Sciatic nerve (tissue), 2 donors: Measurements from ENCODE around the gene GPX3. TPM values are rescaled to one million over a fixed set of nuclear protein-coding genes. Genes with fewer than 3 reads are reported as not detected.
A peak's percentile ranks its signal among the peaks of the same experiment; 100 is the strongest.

ENCODE experiments used
- ATAC-seq: fragments of 200-7000 bp; cut with Tn5 transposase; one replicate; pipeline ENCODE4 v1.9.1; 2020; ENCODE audit warnings: mild to moderate bottlenecking, moderate library complexity
- DNase-seq: peaks from one replicate; pipeline ENCODE4 v3.0.0-alpha.2; 2020; ENCODE audit warnings: low spot score
- intact Hi-C: fragments of 100-400 bp; cut with DNase I; formaldehyde crosslinking; loops from one replicate; pipeline ENCODE4 v1.14.2; 2022
- total RNA-seq: library from RNA; stranded (reverse); fragmentation: NEBNext Ultra II Directional; extraction: Animal tissue kit (Norgen Biotek cat#: 25700); gene quantifications from one replicate; pipeline ENCODE4 v1.2.1, GENCODE V29; 2021
- donor health status: DM: no; HTN: no; CAD: no.
- donor health status: DM: no; HTN: no; CAD: no.

Gene GPX3
- total RNA-seq, 1 donor from 2014 or later = 1,443 TPM

GRCh38 chr5:151007430-151008209, 12.8 kb upstream of the GPX3 start:
- no peak for DNase-seq
- no peak for ATAC-seq

DNA sequence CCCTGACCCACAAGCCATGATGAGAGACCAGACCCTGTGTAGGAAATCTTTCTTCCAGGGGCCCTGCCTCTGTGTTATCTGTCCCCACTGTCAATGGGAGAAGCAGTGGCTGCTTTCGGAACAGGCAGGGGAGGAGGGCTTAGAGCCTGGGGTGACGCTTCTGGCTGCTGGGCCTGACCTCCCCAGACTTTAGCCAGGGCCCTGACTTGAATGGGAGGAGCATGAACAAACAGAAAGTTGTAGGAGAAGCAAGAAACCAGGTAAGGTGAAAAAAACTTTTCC, 12.2 kb upstream of the GPX3 start:
- ATAC-seq (no peak), DNase-seq (no peak)
- intact Hi-C loops = no loop called here

More at GRCh38 chr5:151007430-151008209, 12.8 kb upstream of the GPX3 start:
- intact Hi-C loops = no loop called here

GRCh38 chr5:151008906-151009305, 11.5 kb upstream of the GPX3 start:
- DNase-seq = no peak
- no peak for ATAC-seq
- intact Hi-C loops = no loop called here

- DNase-seq = no peak
- no peak for ATAC-seq
These were observed 7.5 kb upstream of the GPX3 start for GRCh38 chr5:151012862-151013261.

GRCh38 chr5:151014680-151015343, 5.6 kb upstream of the GPX3 start:
- DNase-seq = no peak
- ATAC-seq = peak; percentile 71
- intact Hi-C loops = no loop called here

More at GRCh38 chr5:151012862-151013261, 7.5 kb upstream of the GPX3 start:
- intact Hi-C loops = no loop called here

DNA sequence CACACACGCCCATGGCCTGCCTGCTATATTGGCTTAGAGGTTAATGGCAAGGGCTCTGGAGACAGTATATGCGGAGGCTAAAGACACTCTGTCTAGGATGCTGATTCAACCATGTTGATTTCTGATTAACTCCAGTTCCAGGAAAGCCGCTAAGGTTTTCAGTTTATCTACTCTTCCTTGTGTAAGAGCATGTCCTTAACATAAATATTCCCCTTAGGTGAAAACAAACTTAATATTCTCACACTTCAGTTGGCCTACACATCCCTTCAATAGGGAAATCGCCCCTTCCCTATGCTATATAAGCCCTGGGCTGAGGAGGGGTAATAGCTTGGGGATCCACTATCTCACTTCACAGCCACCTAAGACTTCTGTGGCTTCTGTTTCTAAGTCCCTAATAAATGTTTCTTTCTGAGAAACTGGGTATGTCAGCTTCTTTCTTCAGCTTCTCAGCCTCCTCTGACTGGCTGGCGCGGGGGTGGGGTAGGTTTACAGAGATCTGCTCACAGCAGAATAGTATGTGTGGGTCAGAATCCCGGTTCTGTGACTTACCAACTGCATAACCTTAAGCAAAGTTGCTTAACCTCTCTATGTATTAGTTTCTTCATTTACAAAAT, 4.3 kb upstream of the GPX3 start:
- DNase-seq (no peak), ATAC-seq (no peak)
- intact Hi-C loops = no loop called here

- DNase-seq = no peak
- intact Hi-C loops = no loop called here
- ATAC-seq = peak; percentile 38
These were observed 3.7 kb upstream of the GPX3 start for GRCh38 chr5:151016700-151017099.

DNA sequence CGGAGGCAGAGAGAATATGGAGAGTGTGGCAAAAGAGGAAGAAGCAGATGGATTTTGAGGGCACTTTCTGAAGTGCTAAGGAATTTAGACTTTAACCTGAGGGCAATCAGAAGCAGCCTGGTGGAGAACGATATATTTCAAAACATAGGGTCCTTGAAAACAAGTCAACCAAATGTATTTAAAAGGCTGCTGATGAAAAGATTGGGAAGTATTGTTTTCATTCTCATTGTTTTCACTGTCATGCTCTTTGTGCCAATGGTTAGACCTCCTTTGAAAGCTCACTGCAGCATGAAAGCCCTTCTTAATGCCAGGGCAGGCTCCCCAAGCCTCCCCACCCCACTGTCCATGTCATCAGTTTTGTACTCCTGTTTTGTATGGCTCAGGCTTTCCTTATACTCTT, 2.5 kb upstream of the GPX3 start:
- intact Hi-C loops = no loop called here

GRCh38 chr5:151018846-151019245, 1.5 kb upstream of the GPX3 start:
- ATAC-seq (no peak), DNase-seq (no peak)
- intact Hi-C loops = no loop called here

More for the DNA sequence above, 2.5 kb upstream of the GPX3 start:
- DNase-seq (no peak), ATAC-seq (no peak)

GRCh38 chr5:151019331-151019730, 1.1 kb upstream of the GPX3 start:
- ATAC-seq (no peak), DNase-seq (no peak)
- intact Hi-C loops = no loop called here

DNA sequence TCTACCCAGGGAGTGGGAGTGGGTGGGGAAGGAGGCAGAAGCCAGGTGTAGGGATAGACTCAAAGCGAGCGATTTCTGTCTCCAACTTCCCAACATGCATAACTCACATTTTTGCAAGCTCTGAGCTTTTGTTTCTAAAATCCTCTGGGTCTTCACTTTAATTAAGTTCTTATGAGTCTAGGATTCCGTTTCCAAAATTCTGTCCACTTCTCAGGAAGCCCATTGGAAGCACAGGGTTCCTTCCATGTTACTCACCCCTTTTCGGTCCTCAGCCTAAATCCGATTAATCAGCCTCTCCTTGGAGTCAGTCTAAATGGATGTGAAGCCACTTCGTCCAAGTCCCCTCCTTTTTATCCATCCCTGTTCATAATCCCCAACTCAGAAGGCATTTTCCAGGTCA, 1.4 kb downstream of the GPX3 start:
- ATAC-seq (no peak), DNase-seq (no peak)
- intact Hi-C loops = no loop called here

GRCh38 chr5:151022511-151023018, 2.2 kb downstream of the GPX3 start:
- intact Hi-C loops = no loop called here
- DNase-seq (no peak), ATAC-seq (no peak)

DNA sequence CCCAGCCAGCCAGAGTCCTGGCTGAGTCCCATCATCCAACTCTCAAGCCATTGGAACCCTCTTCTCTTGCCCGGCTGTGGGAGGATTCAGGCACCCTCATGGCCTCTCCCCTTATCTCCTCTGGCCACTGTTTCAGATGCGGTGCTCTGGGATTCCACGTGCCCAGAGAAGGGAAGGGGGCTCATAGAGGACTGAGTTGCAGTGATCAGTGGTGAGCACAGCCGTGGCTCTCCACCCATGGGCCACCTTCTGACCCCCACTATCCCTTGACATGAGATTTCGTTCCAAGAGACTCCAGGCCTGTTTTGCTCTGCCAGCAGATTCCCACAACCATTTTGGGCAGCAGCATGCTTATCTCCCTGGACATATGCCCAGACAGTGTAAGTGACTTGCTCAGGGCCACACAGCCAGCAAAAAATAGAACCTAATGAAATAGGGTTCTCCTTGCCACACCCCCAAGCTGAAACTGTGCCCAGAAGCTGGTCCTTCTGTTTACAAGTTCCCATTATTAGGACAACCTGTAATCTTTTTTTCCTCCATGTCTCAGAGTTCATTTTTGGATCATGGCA, 2.7 kb downstream of the GPX3 start:
- peak; percentile 18 for ATAC-seq
- DNase-seq = peak; percentile 74
- intact Hi-C loops = no loop called here

DNA sequence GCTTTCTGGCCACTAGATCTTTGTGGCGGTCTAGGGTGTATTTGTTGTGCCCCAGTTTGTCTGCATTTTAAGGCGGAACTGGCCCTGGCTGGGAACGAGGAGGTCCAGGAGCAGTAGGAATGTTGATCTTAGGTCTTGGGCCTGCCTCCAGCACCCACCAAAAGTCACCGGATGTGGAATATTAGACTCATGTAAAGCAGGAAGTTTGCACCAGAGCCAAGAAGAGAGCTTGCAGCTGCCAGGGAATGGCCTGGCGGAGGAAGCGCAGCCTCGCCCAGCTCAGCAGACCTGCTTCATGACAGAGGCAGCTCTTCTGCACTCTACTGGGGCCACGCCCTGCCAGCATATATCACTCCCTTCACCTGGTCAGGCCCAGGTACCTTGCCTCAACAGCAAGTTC, 3.3 kb downstream of the GPX3 start:
- intact Hi-C loops = no loop called here
- ATAC-seq (peak; percentile 27), DNase-seq (peak; percentile 75)

DNA sequence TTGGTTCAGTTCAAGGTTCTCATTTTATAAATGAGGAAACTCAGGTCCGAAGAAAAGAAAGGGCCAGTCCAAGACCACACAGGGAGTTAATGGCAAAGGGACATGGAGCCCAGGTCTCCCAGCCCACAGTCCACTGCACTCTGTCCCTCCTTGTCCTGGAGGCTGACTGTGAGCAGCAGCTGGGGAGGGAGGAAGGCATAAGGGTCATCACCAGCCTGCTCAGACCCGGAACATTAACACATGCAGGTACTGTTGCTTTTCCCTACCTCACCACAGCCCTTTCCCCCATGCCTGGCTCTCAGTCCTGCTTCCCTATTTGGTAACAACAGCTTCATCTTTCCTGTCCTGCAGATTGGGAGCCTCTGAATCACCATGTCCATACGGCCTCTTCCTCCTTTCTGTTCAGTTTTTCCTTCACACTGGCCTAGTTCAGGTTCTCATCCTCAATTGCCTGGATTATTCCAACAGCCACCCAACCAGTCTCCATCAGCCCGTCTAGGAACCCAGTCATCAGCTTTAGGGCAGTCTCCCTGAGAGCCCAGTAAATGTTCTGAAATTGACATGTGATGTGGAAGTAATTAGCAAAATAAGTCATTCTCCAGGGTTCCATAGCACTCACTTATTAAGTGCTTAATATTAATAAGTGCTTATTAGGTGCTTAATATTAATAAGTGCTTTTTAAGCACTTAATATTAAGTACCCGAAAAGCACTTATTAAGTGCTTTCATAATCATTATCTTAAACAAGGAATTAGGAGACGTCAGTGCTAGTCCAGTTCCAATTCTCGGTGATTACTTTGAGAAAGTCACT, 4.3 kb downstream of the GPX3 start:
- no peak for ATAC-seq
- DNase-seq = no peak
- intact Hi-C loops = no loop called here

- ATAC-seq (no peak), DNase-seq (no peak)
- intact Hi-C loops = no loop called here
These were observed 4.8 kb downstream of the GPX3 start for GRCh38 chr5:151025250-151025606.

DNA sequence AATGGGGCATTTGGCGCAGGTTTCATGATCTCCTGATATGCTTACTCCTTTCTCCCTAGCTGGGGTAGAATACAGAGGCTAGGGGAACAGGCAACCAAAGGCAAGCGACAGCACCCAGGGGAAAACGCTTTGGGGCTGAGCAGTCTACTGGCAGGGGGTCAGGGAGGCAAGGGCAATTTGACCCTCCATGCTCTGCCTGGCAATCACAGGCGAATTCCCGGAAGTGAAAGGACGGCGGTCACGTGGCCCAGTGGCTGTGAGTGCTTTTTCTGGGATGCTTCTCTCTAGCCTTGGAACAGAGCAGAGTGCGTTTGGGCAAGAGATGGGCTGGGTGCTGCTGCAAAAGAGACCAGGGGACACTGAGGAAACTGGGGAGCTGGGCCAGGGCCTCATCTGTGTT, 5.7 kb downstream of the GPX3 start:
- DNase-seq = no peak
- no peak for ATAC-seq
- intact Hi-C loops = no loop called here

DNA sequence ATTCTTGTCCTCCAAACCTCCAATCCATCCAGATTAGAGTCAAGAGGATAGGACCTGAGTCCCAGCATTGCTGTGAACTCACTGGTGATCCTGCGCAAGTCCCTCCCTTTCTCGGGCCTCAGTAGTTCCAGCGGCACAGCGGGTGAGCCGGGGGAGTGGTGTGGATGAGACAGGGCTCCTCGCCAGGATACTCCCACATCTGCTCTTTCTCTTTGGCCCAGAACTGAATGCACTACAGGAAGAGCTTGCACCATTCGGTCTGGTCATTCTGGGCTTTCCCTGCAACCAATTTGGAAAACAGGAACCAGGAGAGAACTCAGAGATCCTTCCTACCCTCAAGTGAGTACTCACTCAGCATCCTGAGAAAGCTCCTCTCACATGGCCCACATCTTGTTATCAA, 6.3 kb downstream of the GPX3 start:
- intact Hi-C loops = no loop called here
- DNase-seq = no peak
- no peak for ATAC-seq

- intact Hi-C loops = no loop called here
- ATAC-seq = peak; percentile 1
These were observed 7.6 kb downstream of the GPX3 start for GRCh38 chr5:151027961-151028479.

More at GRCh38 chr5:151027961-151028479, 7.6 kb downstream of the GPX3 start:
- no peak for DNase-seq
